ENCODE results near the gene GPR63. TPM values are rescaled to one million over a fixed set of nuclear protein-coding genes. Genes with fewer than 3 reads are reported as not detected.

The GPR63 gene
- total and polyA plus RNA-seq, 2 donors (not counting 1 experiment from before 2014, with no cell fraction given), result 0.01 to 0.12 TPM

GRCh38 chr6:96783307-96783706 is 54.0 kb downstream of the GPR63 start:
- Histone ChIP-seq H3K9ac (ENCODE audit: low read length) (no peak overlapping the region), H3K79me2 (ENCODE audit: control insufficient read depth, insufficient read depth, low read length) (no peaks in the 10 kb centered on the region), H3K4me2 (replicated peaks; ENCODE audit: low read depth, low read length, poor library complexity, severe bottlenecking) (no peak overlapping the region), H2AFZ (ENCODE audit: insufficient read depth, low read depth, low read length, poor library complexity, severe bottlenecking) (no peak overlapping the region), H4K20me1 (ENCODE audit: control insufficient read depth, insufficient read depth, low read length, poor library complexity, severe bottlenecking) (no peaks in the 10 kb centered on the region), H3K27me3 (replicated peaks in 1 of 4; ENCODE audit: control extremely low read depth in 1 of 4, control insufficient read depth in 3 of 4, insufficient read depth in 4 of 4, low read length in 3 of 4) (no peaks in the 10 kb centered on the region), H3K27ac (ENCODE audit: low read length in 2 of 2) (no peak overlapping the region), H3K36me3 (replicated peaks in 1 of 2; ENCODE audit: control extremely low read depth in 1 of 2, control insufficient read depth in 1 of 2, extremely low read depth in 1 of 2, insufficient read depth in 2 of 2, low read length in 1 of 2) (no peaks in the 10 kb centered on the region), H3K9me3 (ENCODE audit: control extremely low read depth in 1 of 3, control insufficient read depth in 2 of 3, insufficient read depth in 1 of 3, low read length in 2 of 3) (no peaks in the 10 kb centered on the region), H3K4me1 (ENCODE audit: control insufficient read depth in 2 of 2, insufficient read depth in 2 of 2, low read length in 2 of 2) (no peaks in the 10 kb centered on the region), H3K4me3 (ENCODE audit: control extremely low read depth in 1 of 5, extremely low read depth in 1 of 5, insufficient read depth in 1 of 5, low read depth in 2 of 5, low read length in 4 of 5) (no peak overlapping the region)
- no peaks in the 10 kb centered on the region for H3K4me1 Mint-ChIP-seq
- peaks cover 7% of the 10 kb centered on the region for H3K27me3 Mint-ChIP-seq
- intact Hi-C loops (cut with micrococcal nuclease), result no loop called here
- H3K27ac Mint-ChIP-seq, result no peak overlapping the region
- WGBS (ENCODE audit: insufficient coverage), result 93% methylated on average over 2 of the region's 2 CpGs
- no peak overlapping the region for H3K4me3 Mint-ChIP-seq
- TF ChIP-seq EZH2 (IDR thresholded peaks at IDR 0.05; ENCODE audit: borderline replicate concordance, insufficient read depth, low read depth, low read length, poor library complexity, severe bottlenecking) (no peak), CTCF (IDR thresholded peaks at IDR 0.05) (no peak)
- DNase-seq (no peak), ATAC-seq (ENCODE audit: low read depth) (no peak)
- POLR2A ChIA-PET, result no interaction called here
- CTCF ChIA-PET, result no interaction called here
- no peaks in the 10 kb centered on the region for H3K9me3 Mint-ChIP-seq (ENCODE audit: insufficient read depth)

GRCh38 chr6:96781557-96781956 is 55.7 kb downstream of the GPR63 start:
- H3K9me3 Mint-ChIP-seq (ENCODE audit: insufficient read depth), result no peaks in the 10 kb centered on the region
- no peak overlapping the region for H2AFZ ChIP-seq (ENCODE audit: insufficient read depth, low read depth, low read length, poor library complexity, severe bottlenecking)
- POLR2A ChIA-PET, result no interaction called here
- H3K4me1 ChIP-seq (ENCODE audit: control insufficient read depth in 2 of 2, insufficient read depth in 2 of 2, low read length in 2 of 2), result no peaks in the 10 kb centered on the region
- no peaks in the 10 kb centered on the region for H3K36me3 ChIP-seq (replicated peaks in 1 of 2; ENCODE audit: control extremely low read depth in 1 of 2, control insufficient read depth in 1 of 2, extremely low read depth in 1 of 2, insufficient read depth in 2 of 2, low read length in 1 of 2)
- no peak overlapping the region for H3K9ac ChIP-seq (ENCODE audit: low read length)
- no peak for ATAC-seq (ENCODE audit: low read depth)
- CTCF ChIA-PET, result no interaction called here
- no peaks in the 10 kb centered on the region for H3K9me3 ChIP-seq (ENCODE audit: control extremely low read depth in 1 of 3, control insufficient read depth in 2 of 3, insufficient read depth in 1 of 3, low read length in 2 of 3)
- no peaks in the 10 kb centered on the region for H3K27me3 ChIP-seq (replicated peaks in 1 of 4; ENCODE audit: control extremely low read depth in 1 of 4, control insufficient read depth in 3 of 4, insufficient read depth in 4 of 4, low read length in 3 of 4)
- intact Hi-C loops (cut with micrococcal nuclease), result no loop called here
- peaks cover 7% of the 10 kb centered on the region for H3K27me3 Mint-ChIP-seq
- no peak overlapping the region for H3K27ac Mint-ChIP-seq
- no peaks in the 10 kb centered on the region for H3K4me1 Mint-ChIP-seq
- WGBS (ENCODE audit: insufficient coverage), result 71% methylated on average over 1 of the region's 1 CpG
- no peak overlapping the region for H3K4me2 ChIP-seq (replicated peaks; ENCODE audit: low read depth, low read length, poor library complexity, severe bottlenecking)
- H3K4me3 ChIP-seq (ENCODE audit: control extremely low read depth in 1 of 5, extremely low read depth in 1 of 5, insufficient read depth in 1 of 5, low read depth in 2 of 5, low read length in 4 of 5), result no peak overlapping the region
- H3K27ac ChIP-seq (ENCODE audit: low read length in 2 of 2), result no peak overlapping the region
- TF ChIP-seq CTCF (IDR thresholded peaks at IDR 0.05), result no peak
- no peak for TF ChIP-seq EZH2 (IDR thresholded peaks at IDR 0.05; ENCODE audit: borderline replicate concordance, insufficient read depth, low read depth, low read length, poor library complexity, severe bottlenecking)
- H3K4me3 Mint-ChIP-seq, result no peak overlapping the region
- H3K79me2 ChIP-seq (ENCODE audit: control insufficient read depth, insufficient read depth, low read length), result no peaks in the 10 kb centered on the region
- DNase-seq, result no peak
- no peaks in the 10 kb centered on the region for H4K20me1 ChIP-seq (ENCODE audit: control insufficient read depth, insufficient read depth, low read length, poor library complexity, severe bottlenecking)

All from B cell (primary cell).